SHP77 (cell line): Measurements from ENCODE around the gene STK38.

ENCODE experiments used
- DNase-seq, 2 experiments: peaks; one replicate each; lab custom pipeline; 2025; lab: John Stamatoyannopoulos, UW

Gene STK38

GRCh38 chr6:36563928-36564284 lies 16.6 kb upstream of the STK38 start:
- no peak for DNase-seq

GRCh38 chr6:36563237-36563927 lies 16.1 kb upstream of the STK38 start:
- no peak for DNase-seq

- DNase-seq = no peak
Measured at GRCh38 chr6:36560822-36561221, 13.5 kb upstream of the STK38 start.

GRCh38 chr6:36559011-36559793 lies 11.9 kb upstream of the STK38 start:
- no peak for DNase-seq

GRCh38 chr6:36556281-36556680 lies 9.0 kb upstream of the STK38 start:
- DNase-seq = no peak

GRCh38 chr6:36555750-36556252 lies 8.5 kb upstream of the STK38 start:
- no peak for DNase-seq

- no peak for DNase-seq
Measured at GRCh38 chr6:36550473-36551000, 3.3 kb upstream of the STK38 start.

GRCh38 chr6:36548401-36548743 lies 1.1 kb upstream of the STK38 start:
- DNase-seq = no peak

GRCh38 chr6:36547646-36548400 lies 544 bp upstream of the STK38 start:
- DNase-seq = no peak

GRCh38 chr6:36546308-36546919 lies 865 bp downstream of the STK38 start:
- no peak for DNase-seq

- DNase-seq = no peak
Measured at GRCh38 chr6:36545767-36546307, 1.4 kb downstream of the STK38 start.

- no peak for DNase-seq
Measured at GRCh38 chr6:36544228-36544627, 3.1 kb downstream of the STK38 start.

GRCh38 chr6:36542041-36542440 lies 5.2 kb downstream of the STK38 start:
- DNase-seq = no peak

- DNase-seq = no peak
Measured at GRCh38 chr6:36539814-36540568, 7.3 kb downstream of the STK38 start.

GRCh38 chr6:36536873-36537547 lies 10.3 kb downstream of the STK38 start:
- DNase-seq = no peak

GRCh38 chr6:36533321-36533720 lies 14.0 kb downstream of the STK38 start:
- no peak for DNase-seq

- DNase-seq = no peak
Measured at GRCh38 chr6:36526066-36526465, 21.2 kb downstream of the STK38 start.

GRCh38 chr6:36525346-36525745 lies 21.9 kb downstream of the STK38 start:
- DNase-seq = no peak

GRCh38 chr6:36524871-36525270 lies 22.4 kb downstream of the STK38 start:
- DNase-seq = no peak

- no peak for DNase-seq
Measured at GRCh38 chr6:36523936-36524499, 23.3 kb downstream of the STK38 start.
